Right lobe of liver (tissue), 4 donors: ENCODE data around the gene PGS1.

Experiments used
- CTCF ChIP-seq, 4 donors: fragments of 200-600 bp in 3 of 4; fragments of 450-650 bp in 1 of 4; IDR thresholded peaks; one replicate each; pipeline versions ENCODE4 v1.5.1 to v1.8.0; 2016 to 2022; ENCODE audit warnings: antibody characterized with exemption in 4 of 4, mild to moderate bottlenecking in 2 of 4
- POLR2A ChIP-seq: fragments of 450-650 bp; IDR thresholded peaks from one replicate; pipeline ENCODE4 v1.6.1; 2017; ENCODE audit warnings: antibody characterized with exemption, mild to moderate bottlenecking
- donor health status: DM: no; HTN: no; CAD: no.
- donor health status: DM: no; HTN: no; CAD: no.
- donor health status: DM: no; HTN: yes; CAD: no.

- TF ChIP-seq CTCF (IDR thresholded peaks at IDR 0.05) (no peak), POLR2A (no peak)
These were observed 81.2 kb downstream of the PGS1 start for GRCh38 chr17:78459696-78460095.
